ENCODE data around the gene SLC52A3.
"Not testable (repeated sequence)": the region's sequence is repeated elsewhere in the genome, so short reads cannot be mapped to it uniquely, and the experiment has no call there.

The SLC52A3 gene

DNA sequence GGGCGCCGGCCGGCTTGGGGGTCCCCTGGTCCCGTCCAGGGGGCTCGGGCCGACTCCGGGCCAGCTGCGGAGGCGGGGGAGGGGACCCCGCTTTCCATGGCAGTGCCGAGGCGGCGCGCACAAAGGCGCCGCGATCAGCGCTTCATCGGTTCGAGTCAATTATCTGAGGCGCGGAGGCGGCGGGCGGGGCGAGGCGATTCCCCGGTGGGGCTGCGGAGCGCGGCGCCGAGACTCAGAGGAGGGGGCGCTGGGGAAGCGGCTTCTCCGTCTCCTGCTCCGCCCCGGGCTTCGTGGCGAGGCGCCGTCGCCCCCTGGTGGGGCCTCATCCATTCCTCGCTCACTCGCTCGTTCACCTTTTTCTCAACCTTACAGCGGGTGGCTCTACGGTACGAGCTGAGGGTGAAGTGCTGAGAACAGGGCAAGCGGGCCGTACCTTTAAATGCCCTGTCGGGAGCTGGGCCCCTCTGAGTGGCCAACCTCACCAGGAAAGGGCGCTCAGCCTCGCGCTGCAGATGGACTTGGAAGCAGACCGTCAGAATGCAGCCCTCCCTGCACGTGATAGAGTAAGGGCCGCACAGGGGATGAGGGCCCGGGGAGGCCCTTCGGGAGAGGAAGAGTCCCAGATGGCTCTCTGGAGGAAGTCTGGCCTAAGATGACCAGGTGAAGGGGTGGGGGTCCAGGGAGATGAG lies 39.9 kb downstream of the SLC52A3 start:
- DNase-seq (ENCODE audit: low read depth): peak; percentile 35

DNA sequence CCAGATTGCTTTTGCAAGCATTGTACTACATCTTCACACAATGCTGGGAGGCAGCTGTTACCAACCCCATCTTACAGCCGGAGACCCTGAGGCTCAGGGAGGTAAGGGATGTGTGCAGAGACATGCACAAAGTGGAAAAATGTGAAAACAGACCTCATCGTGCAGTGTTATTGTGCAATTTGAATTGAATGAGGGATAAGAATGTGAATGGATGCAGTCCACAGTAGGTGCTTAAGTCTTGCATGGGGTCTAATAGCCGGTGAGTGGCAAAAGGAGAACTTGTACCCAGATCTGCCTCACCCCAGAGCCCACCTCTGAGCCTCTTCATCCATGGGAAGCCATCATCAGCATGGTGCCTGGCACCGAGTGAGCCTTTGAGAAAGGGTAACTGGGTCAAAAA lies 42.1 kb downstream of the SLC52A3 start:
- no peak for DNase-seq (ENCODE audit: low read depth)

DNA sequence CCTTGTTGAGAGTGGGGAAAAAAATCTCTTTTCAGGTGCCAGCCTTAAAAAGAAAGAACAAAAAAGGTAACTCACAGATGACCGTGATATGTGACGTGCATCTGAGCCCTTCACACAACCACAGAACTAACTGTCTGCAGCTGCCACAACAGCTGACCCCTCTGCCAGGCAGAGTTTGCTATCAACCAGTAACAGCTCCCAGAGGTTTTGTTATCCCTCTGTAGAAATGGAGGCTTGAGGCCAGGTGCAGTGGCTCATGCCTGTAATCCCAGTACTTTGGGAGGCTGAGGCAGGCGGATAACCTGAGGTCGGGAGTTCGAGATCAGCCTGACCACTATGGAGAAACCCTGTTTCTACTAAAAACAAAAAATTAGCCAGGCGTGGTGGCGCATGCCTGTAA lies 42.8 kb downstream of the SLC52A3 start:
- DNase-seq (ENCODE audit: low read depth): no peak

DNA sequence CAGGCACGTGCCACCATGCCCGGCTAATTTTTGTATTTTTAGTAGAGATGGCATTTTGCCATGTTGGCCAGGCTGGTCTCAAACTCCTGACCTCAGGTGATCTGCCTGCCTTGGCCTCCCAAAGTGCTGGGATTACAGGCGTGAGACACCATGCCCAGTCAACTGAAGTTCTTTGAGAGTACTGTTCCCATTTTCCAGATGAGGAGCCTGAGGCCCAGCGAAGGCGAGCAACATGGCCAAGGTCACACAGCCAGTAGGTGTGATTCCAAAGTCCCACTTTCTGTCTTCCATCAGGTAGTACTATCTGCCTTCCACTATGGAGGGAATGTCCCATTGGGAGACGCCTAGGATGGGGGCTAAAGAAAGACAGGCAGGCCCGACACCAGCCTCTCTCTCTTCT lies 43.5 kb downstream of the SLC52A3 start:
- not testable (repeated sequence) for DNase-seq (ENCODE audit: low read depth)

DNA sequence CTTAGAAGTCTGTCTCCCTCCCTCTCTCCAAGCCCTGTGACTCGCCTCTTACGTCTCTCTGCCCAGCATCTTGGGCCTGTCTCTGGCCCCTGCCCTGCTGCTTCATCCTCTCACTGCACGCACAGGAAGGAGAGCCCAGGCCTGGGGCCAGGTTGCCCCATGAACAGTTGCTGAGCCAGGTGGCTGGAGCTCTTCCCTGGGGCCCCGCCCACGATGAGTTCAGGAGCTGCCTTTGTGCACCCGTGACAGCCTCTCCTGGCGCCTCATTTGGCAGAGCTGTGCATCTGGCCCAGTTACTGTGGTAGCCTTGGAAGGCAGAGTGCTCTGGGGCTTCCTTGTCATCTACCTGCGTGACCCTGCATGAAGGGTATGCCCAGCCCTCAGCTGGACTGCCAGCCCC lies 44.5 kb downstream of the SLC52A3 start:
- DNase-seq (ENCODE audit: low read depth): no peak

DNA sequence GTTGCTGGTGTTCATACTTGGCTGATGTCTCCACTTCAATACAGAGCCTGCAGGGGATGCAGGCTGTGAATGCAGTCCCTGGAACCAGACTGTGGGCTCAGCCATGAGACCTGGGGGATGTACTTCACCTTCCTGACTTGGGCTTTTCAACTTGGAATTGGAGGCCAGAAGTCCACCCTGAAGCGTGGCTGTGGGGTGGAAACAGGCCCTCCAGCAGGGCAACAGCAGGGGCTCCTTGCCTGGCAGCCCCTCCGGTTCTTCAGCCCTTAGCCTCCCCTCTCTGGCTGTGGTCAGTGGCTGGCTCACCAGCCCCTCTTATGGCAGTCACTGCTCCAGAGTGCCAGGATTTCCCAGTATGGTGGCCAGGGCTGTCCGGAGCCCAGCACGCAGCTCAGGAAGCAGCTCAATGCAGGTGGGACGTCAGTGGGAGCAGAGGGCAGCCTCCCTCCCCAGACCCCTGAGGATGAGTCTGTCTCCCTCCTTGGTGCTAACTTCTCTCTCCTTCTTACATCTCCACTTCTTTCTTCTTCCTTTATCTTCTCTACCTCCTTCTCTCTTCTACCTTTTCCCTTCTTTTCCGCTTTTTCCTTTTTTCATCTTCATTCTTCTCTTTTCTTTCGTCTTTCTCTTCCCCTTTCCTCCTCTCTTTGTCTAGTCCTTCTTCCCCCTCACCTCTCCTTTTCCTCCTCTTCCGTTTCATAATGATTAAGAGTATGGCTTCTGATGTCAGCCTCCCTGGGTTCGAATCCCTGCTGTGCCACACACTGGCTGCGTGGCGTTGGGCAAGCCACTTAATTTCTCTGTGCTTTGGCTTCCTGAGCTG lies 45.3 kb downstream of the SLC52A3 start:
- DNase-seq (ENCODE audit: low read depth): no peak

DNA sequence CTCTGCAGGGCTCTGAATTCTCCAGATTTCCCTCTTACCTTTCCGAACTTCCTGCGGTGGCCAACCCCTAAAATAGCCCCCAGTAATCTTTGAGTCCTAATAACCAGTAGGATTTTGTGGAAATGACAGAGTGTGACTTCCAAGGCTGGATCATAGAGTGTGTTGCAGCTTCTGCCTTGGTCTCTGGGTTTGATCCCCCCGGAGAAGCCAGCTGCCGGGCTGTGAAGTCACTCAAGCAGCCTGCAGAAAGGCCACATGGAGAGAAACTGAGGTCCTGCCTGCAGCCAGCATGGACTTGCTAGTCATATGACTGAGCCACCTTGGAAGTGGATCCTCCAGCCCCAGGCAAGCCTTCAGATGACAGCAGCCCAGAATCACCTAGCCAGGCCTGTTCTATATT lies 46.4 kb downstream of the SLC52A3 start:
- DNase-seq (ENCODE audit: low read depth): no peak

DNA sequence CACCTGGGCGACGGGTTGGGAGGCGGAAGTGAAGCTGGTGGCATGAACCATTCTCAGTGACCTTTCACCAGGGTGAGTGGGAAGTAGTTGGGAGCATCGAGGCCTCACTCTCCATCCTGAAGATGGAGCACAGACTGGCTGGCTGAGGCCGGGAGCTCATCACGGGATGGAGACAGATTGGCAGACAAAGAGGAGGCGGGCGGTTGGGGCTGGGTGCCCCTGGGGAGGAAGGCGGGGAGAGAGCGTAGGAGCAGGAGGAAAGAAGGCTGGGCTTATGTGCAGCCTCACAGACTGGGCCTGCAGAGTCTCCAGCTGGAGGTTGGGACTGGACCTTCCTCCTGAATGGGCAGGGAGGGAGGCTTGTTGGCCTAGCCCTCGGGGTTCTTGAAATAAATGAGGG lies 48.5 kb downstream of the SLC52A3 start:
- no peak for DNase-seq (ENCODE audit: low read depth)

DNA sequence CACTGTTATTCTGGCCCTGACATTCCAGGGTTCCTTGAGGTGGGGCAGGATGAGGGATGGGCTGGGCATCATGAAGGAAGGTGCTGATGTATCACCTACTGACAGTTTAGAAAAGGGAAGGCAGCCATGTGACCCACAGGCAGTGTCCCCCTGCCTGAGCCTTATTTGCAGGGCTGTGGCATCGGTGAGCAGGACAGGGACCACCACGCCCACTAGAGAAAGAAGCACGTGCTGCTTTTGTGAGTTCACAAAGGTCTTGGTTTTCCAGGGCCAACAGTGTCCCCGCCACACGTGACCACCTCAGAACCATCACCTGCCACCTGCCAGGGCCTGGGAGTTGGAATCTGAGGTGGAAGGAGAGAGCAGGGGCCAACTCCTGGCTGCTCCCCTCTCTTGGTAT lies 49.2 kb downstream of the SLC52A3 start:
- DNase-seq (ENCODE audit: low read depth): no peak

DNA sequence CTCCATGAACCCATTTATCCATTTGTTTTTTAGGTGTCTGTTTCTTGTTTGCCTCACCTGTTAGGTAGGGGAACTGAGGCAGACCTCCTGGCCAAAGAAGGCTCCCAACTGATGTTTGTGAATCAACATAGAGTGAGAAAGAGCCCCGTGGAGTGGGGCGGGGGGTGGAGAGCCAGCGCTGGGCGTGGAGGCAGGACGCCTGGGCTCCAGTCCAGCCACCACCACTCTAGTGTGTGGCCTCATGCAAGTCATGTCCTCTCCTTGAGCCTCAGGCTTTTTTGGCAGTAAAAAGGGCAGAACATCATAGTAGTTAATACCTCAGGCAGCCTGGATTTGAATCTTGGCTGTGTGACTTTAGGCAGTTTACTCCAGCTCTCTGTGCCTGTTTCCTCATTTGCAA lies 50.5 kb downstream of the SLC52A3 start:
- DNase-seq (ENCODE audit: low read depth): no peak

DNA sequence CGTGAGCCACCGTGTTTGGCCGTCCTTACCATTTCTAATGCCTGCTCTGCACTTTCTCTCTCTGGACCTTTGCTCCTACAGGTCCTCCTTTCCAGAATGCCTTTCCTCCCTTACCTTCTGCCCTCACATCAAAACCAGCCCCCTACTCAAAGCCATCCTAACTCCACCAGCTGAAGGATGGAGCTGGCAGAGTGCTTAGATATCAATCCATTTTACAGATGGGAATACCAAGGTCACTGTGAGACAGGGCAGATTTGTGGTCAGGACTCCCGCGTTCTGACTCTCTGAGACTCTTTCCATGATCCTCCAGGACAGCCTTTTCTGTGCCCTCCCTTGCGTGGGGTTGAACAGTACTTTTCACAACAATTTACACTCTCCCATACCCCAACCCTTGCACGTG lies 51.0 kb downstream of the SLC52A3 start:
- no peak for DNase-seq (ENCODE audit: low read depth)

DNA sequence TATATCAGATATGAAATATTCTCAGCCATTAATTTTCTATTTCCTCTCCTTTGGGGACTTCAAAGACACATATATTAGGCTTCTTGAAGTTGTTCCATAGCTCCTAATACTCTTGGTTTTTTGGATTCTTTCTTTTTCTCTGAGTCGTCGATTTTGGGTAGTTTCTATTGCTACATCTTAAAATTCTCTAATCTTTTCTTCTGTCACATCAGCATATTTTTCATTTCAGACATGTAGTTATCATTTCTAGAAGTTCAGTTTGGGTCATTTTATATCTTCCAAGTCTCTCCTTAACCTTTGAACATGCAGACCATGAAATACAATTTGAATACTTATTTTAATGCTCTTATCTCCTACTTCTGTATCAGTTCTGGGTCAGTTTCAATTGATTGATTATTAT lies 53.8 kb downstream of the SLC52A3 start:
- no peak for DNase-seq (ENCODE audit: low read depth)

DNA sequence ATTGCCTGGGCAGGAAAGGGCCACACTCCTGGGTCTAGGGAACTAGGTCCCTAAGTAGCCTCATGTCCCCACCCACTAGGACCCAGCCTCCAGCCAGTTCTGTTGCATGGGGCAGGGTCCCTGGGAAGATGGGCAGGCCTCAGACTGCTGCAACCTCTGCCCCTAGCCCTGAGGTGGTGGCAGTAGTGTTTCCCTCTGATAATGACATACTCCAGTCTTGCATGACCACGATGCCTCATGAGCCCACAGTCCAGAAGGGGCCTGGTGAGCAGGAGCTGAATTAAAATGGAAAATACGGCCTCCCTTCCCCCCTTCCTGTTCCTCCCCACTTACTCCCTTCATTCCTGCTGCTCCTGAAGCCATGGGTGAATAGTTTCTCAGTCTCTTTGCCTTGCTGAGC lies 56.7 kb downstream of the SLC52A3 start:
- no peak for DNase-seq (ENCODE audit: low read depth)

DNA sequence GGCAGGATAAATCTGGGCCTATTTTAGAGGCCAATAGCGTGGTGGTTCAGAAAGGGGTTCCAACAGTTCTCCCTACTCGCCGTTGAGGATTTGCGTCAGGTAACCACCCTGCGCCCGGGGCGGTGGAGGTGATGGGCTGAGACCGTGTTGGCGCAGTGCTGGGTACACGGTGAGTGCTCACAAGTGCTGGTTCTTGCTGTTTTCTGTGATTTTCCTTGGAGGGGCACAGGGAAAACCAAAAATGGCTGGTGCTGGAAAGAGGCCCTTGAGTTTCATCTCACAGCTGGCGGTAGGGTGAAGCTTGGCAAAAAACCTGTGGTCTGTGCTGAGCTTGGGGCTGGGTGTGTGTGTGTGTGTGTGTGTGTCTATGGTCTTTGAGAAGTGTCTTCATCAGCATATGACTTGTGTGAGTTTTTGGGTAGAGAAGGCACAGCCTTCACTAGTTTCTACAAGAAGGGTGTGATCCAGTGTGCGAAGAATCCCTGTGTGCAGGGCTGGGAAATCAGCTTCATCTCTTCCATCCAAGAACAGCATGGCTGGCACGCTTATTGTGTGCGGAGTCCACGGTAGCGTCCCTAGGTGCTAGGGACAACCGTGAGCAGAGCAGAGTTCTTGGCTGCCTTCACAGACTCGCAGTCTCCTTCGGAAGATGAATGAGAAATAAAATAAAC lies 57.4 kb downstream of the SLC52A3 start:
- no peak for DNase-seq (ENCODE audit: low read depth)
